Activated CD8-positive, alpha-beta T cell treated with anti-CD3 and anti-CD28 coated beads for 36 hours (primary cell): ENCODE results near the gene CD99. TPM values are rescaled to one million over a fixed set of nuclear protein-coding genes. Genes with fewer than 3 reads are reported as not detected.

Experiments used
- ATAC-seq: fragments of 200-7000 bp; cut with Tn5 transposase; one replicate; pipeline ENCODE4 v1.10.0; 2021; ENCODE audit warnings: mild to moderate bottlenecking, moderate library complexity
- CTCF ChIA-PET: fragments of 350-600 bp; sonication (Branson Sonifier 250); formaldehyde crosslinking; loops from one replicate; lab custom pipeline; 2021; ENCODE audit warnings: antibody characterized with exemption; lab: Charles Lee
- POLR2A ChIA-PET: fragments of 350-600 bp; sonication (Branson Sonifier 250); formaldehyde crosslinking; loops from one replicate; lab custom pipeline; 2021; ENCODE audit warnings: antibody characterized with exemption; lab: Charles Lee
- DNase-seq: peaks from one replicate; pipeline ENCODE4 v3.0.0-alpha.2; 2020
- H3K27ac Mint-ChIP-seq: one replicate; pipeline ENCODE4 v1.8.0; 2021; ENCODE audit warnings: mild to moderate bottlenecking, mixed read lengths
- H3K27me3 Mint-ChIP-seq: one replicate; pipeline ENCODE4 v1.8.0; 2021; ENCODE audit warnings: mixed read lengths
- H3K36me3 Mint-ChIP-seq: one replicate; pipeline ENCODE4 v1.8.0; 2021; ENCODE audit warnings: low read depth, mixed read lengths
- H3K4me1 Mint-ChIP-seq: one replicate; pipeline ENCODE4 v1.8.0; 2021; ENCODE audit warnings: low read depth, mixed read lengths
- H3K4me3 Mint-ChIP-seq: one replicate; pipeline ENCODE4 v1.8.0; 2021; ENCODE audit warnings: mild to moderate bottlenecking, moderate library complexity, mixed read lengths
- H3K9me3 Mint-ChIP-seq: one replicate; pipeline ENCODE4 v1.8.0; 2021; ENCODE audit warnings: mixed read lengths
- CTCF ChIP-seq: fragments of 200-600 bp; IDR thresholded peaks from one replicate; pipeline ENCODE4 v1.8.0; 2022; ENCODE audit warnings: antibody characterized with exemption, mild to moderate bottlenecking
- intact Hi-C: fragments of 100-400 bp; cut with micrococcal nuclease; formaldehyde crosslinking; loops from one replicate; pipeline ENCODE4 v1.10.0; 2022
- total RNA-seq, 2 experiments: library from RNA; stranded (reverse); gene quantifications; one replicate each; pipeline ENCODE4 v1.2.3, GENCODE V29; 2021

The CD99 gene
- total RNA-seq, 2 experiments from 2014 or later = 121 to 123 TPM

GRCh38 chrX:2705046-2705832 lies 14.1 kb downstream of the CD99 start:
- Mint-ChIP-seq H3K27me3 (no peaks in the 10 kb centered on the region), H3K4me3 (no peak overlapping the region), H3K9me3 (peaks cover 4% of the 10 kb centered on the region), H3K27ac (peak overlapping the region; percentile 82), H3K4me1 (peaks cover 94% of the 10 kb centered on the region), H3K36me3 (peaks cover 38% of the 10 kb centered on the region)
- ChIA-PET CTCF (no interaction called here), POLR2A (no interaction called here)
- no peak for TF ChIP-seq CTCF
- no peak for ATAC-seq
- no peak for DNase-seq
- intact Hi-C loops = no loop called here

DNA sequence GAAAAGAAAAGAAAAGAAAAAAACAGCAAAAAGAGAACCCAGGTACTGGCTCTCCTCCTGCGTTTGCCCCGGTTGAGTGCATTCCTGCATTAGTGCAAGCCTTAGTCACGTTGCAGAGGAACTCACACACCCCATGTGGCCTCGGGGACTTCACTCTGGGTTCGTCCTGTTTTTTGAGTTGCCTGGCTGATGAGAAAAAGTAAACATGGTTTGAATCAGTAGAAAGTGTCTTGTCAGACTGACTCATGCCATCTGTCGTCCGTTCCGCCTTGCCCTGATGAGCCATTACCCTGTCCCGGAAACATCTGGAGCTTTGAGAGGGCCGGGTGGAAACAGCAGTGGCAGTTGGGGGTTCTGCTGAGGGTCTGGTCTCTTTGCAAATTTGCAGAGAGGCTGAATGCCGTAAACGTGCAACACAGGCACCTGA lies 16.3 kb downstream of the CD99 start:
- POLR2A ChIA-PET = no interaction called here
- intact Hi-C loops = loop anchor here (1.0 kb wide), 1 partner anchor 10 kb away; no protein-coding TSS in a partner anchor

GRCh38 chrX:2708021-2708420 lies 16.9 kb downstream of the CD99 start:
- peak; percentile 38 for DNase-seq
- ChIA-PET POLR2A (no interaction called here), CTCF (no interaction called here)
- Mint-ChIP-seq H3K9me3 (no peaks in the 10 kb centered on the region), H3K27ac (peak overlapping the region; percentile 88), H3K36me3 (peaks cover 30% of the 10 kb centered on the region), H3K4me1 (peaks cover 81% of the 10 kb centered on the region), H3K27me3 (no peaks in the 10 kb centered on the region), H3K4me3 (no peak overlapping the region)
- intact Hi-C loops = no loop called here
- TF ChIP-seq CTCF = no peak
- ATAC-seq = no peak

More for the DNA sequence above, 16.3 kb downstream of the CD99 start:
- ATAC-seq = peak; percentile 65
- H3K9me3 Mint-ChIP-seq = no peaks in the 10 kb centered on the region
- CTCF ChIA-PET = no interaction called here
- H3K27me3 Mint-ChIP-seq = no peaks in the 10 kb centered on the region
- TF ChIP-seq CTCF = no peak
- H3K36me3 Mint-ChIP-seq = peaks cover 34% of the 10 kb centered on the region
- DNase-seq = peak; percentile 87
- peaks cover 88% of the 10 kb centered on the region for H3K4me1 Mint-ChIP-seq
- H3K27ac Mint-ChIP-seq = peak overlapping the region; percentile 88
- peak overlapping the region; percentile 9 for H3K4me3 Mint-ChIP-seq

- Mint-ChIP-seq H3K27ac (peak overlapping the region; percentile 88), H3K9me3 (no peaks in the 10 kb centered on the region), H3K4me3 (no peak overlapping the region), H3K4me1 (peaks cover 75% of the 10 kb centered on the region), H3K27me3 (no peaks in the 10 kb centered on the region), H3K36me3 (peaks cover 24% of the 10 kb centered on the region)
- intact Hi-C loops = no loop called here
- CTCF ChIA-PET = no interaction called here
- no peak for TF ChIP-seq CTCF
- POLR2A ChIA-PET = no interaction called here
- DNase-seq (no peak), ATAC-seq (no peak)
Measured at GRCh38 chrX:2708592-2709188, 17.6 kb downstream of the CD99 start.

GRCh38 chrX:2709556-2709955 lies 18.5 kb downstream of the CD99 start:
- Mint-ChIP-seq H3K4me3 (peak overlapping the region; percentile 64), H3K9me3 (no peaks in the 10 kb centered on the region), H3K4me1 (peaks cover 66% of the 10 kb centered on the region), H3K27me3 (no peaks in the 10 kb centered on the region), H3K36me3 (peaks cover 27% of the 10 kb centered on the region), H3K27ac (peak overlapping the region; percentile 96)
- DNase-seq (no peak), ATAC-seq (no peak)
- POLR2A ChIA-PET = no interaction called here
- TF ChIP-seq CTCF = no peak
- intact Hi-C loops = no loop called here
- CTCF ChIA-PET = no interaction called here
